GM19025 (cell line): ENCODE measurements around the gene PPP1R8.
"Not testable (repeated sequence)": the region's sequence is repeated elsewhere in the genome, so short reads cannot be mapped to it uniquely, and the experiment has no call there.

Experiments used
- ATAC-seq: cut with Tn5 transposase; IDR thresholded peaks from one replicate; pipeline ENCODE4 v1.9.1; 2021; ENCODE audit warnings: mild to moderate bottlenecking, low read depth, moderate library complexity; ENCODE audit not compliant: unreplicated experiment

PPP1R8 gene

GRCh38 chr1:27831568-27832410, 1.2 kb downstream of the PPP1R8 start:
- ATAC-seq: no peak

DNA sequence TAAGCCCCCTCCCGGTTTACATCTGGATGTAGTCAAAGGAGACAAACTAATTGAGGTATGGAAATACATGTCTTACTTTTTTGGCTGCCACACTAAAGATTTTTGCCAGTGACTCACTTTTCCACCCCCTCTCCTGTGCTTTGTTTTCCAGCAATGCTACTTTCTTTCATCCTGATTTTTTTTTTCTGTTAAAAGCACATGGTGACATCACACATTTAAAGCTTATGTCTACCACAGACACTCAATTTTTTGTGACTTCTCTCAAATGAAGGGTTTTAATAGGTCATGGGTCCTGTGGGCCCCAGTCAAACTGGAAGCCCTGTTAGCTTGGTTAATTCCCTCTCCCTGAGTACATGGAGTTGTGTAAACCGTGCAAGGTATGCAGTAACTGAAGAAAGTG, 2.2 kb downstream of the PPP1R8 start:
- no peak for ATAC-seq

- ATAC-seq: no peak
These were observed 2.9 kb downstream of the PPP1R8 start for GRCh38 chr1:27833470-27833869.

GRCh38 chr1:27835046-27835445, 4.5 kb downstream of the PPP1R8 start:
- ATAC-seq: no peak

GRCh38 chr1:27835501-27835900, 4.9 kb downstream of the PPP1R8 start:
- ATAC-seq: no peak

GRCh38 chr1:27849951-27850350, 19.4 kb downstream of the PPP1R8 start:
- no peak for ATAC-seq

DNA sequence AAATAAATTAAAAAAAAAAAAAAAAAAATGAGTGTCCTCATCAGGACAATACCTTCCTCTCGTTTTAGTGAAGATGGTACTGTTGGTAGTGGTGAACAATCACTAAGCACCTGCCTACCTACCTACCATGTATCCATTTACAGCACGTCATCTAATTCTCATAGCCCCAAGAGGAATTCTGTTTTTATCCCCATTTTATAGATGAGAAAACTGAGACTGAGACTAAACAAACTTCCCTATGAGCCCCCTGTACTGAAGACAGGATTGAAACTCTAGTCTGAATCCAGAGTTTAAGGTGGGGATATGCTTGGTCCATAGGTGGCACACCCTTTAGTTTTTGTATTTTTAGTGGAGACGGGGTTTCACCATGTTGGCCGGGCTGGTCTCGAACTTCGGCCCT, 24.5 kb downstream of the PPP1R8 start:
- ATAC-seq: no peak

GRCh38 chr1:27856561-27857343, 26.2 kb downstream of the PPP1R8 start:
- no peak for ATAC-seq

DNA sequence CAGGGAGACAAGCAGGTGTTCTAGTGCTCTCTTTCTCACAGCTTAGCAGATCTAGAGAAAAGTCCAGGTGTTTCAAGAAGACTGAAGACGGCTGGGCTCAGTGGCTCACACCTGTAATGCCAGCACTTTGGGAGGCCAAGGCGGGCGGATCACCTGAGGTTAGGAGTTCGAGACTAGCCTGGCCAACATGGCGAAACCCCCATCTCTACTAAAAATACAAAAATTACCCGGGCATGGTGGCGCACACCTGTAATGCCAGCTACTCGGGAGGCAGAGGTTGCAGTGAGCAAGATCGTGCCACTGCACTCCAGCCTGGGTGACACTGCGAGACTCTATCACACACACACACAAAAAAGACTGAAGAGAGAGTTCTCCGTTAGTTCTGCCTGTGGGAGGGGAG, 27.0 kb downstream of the PPP1R8 start:
- ATAC-seq: not testable (repeated sequence)

DNA sequence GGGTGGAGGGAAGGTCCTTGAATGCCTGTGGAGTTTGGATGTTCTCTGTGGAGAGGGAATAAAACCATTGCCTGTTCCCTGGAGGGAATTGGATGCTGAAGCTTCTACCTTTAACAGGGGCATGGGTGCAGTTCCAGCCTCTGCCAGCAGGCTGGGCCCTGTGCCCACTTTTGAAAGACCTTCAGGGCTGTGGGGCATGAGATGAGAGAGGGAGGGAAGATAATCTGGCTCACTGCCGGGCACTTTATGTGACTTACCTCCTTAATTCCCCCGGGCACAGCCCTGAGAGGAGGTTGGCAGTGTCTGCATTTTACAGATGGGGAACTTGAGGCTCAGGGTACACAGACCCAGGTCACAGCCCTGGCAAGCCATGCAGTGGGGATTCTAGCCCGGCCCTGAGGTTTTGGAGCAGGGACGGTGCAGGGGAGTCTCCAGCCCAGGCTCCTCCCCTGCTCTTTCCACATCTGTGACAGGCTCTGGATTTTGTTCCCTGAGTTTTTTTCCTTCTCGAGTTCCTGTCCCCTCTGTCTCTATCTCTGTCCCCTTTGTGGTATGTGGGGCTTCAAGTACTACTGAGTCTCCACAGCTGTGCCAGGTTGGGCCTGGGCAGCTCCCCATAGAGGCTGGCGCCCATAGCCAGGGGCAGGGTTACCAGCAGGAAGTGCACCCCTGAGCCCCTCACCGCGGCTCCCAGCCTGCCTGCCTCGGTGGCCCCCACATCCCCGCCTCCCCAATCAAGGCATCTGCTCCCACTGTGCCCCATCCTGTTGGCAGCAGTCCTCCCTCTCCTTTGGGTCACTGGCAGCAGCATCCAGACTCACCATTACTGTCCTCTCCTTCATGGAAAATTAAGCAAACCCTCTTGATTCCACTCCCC, 27.7 kb downstream of the PPP1R8 start:
- ATAC-seq: peak; percentile 67

DNA sequence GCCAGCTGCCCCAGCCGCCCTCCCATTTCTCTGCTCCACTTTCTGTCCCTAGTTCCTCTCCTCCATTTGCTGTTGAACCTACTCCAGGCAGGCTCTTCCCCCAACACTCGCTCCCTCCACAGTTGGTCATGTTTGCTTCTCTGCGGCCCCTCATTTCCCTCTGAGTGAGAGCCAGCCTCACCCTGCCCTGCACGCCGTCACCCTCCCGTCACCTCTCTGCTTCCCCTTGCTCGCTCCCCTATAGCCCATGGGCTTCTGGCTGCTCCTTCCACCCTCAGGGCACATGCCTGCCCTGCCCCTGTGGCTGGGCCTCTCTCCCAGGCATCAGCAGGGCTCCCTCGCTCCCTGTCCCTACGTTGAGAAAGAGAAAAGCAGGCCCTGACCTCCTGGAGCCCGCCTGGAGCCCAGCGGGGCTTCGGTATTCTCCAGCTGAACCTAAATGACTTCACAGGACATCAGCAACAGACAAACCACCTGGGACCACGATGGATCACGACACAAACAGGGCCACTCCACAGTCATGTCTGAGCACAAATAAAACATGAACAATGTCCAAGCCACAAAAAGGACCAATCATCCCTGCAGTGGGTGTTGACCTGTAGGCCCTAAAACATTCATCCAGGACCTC, 28.5 kb downstream of the PPP1R8 start:
- no peak for ATAC-seq

GRCh38 chr1:27861436-27861835, 30.9 kb downstream of the PPP1R8 start:
- ATAC-seq: no peak

DNA sequence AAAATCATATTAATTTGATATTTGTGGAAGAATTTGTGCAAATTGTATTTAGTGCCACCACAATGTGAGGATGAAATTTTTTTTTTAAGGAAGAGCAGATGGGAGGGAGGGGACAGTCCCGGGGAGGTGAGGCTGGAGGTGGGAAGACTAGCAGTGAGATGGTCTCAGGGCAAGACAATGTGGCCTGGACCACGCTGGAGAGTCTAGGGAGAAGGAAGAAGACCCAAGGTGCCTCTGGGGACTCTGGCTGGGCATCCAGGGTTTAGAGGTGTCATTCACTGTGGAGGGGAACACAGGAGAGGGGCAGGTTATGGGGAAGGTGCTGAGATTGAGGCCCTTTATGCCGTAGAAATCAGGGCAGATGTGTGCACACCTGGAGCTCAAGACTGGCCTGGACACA, 31.4 kb downstream of the PPP1R8 start:
- ATAC-seq: no peak

DNA sequence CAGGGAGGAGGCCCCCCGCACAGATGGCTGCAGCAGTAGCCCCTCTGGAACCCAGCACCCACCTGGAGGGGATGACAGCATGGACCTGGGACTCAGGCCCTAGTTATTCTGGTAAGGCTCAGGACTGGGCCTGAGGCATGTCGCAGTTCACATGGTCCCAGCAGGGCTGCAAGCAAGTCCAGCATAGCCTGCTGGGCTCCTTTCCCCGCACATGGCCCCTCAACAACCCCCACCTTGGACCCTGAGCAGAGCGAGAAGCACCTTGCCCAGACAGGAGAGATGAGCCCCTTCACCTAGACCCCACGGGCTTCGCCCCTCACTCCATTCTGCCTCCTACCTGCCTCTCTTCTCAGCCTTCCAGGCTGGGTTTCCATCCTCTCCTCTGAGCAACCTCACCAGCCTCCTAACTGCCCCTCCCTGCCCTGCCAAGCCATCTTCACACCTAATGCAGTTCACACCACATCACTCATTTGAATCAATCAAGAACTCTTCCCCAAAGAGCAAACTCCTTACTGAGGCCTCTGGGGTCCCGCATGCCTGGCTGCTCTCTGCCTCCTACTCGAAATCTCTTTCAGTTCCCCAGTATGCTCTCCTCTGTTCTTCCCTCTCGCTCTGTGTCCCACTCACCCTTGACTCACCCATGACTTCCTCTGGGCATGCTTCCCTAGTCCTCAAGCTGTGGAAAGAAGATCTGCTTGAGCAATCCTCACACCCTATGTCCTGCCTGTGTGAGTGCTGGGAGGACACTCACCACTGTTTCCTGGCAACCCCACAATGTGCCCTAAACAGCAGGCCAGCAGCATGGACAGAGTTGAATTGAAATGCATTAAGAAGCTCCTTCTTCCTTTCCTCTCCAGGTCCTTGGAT, 32.3 kb downstream of the PPP1R8 start:
- no peak for ATAC-seq

DNA sequence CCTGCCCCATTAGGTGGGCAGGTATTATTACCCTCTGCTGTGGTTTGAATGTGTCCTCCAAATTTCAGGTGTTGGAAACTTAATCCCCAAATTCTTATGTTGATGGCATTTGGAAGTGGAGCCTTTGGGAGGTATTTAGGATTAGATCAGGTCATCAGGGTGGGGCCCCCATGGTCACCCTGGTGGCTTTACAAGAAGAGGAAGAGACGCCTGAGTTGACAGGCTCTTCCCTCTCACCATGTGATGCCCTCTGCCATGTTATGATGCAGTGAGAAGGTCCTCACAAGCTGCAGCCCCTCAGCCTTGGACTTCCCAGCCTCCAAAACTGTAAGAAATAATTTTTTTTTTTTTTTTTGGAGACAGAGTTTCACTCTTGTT, 32.9 kb downstream of the PPP1R8 start:
- no peak for ATAC-seq

DNA sequence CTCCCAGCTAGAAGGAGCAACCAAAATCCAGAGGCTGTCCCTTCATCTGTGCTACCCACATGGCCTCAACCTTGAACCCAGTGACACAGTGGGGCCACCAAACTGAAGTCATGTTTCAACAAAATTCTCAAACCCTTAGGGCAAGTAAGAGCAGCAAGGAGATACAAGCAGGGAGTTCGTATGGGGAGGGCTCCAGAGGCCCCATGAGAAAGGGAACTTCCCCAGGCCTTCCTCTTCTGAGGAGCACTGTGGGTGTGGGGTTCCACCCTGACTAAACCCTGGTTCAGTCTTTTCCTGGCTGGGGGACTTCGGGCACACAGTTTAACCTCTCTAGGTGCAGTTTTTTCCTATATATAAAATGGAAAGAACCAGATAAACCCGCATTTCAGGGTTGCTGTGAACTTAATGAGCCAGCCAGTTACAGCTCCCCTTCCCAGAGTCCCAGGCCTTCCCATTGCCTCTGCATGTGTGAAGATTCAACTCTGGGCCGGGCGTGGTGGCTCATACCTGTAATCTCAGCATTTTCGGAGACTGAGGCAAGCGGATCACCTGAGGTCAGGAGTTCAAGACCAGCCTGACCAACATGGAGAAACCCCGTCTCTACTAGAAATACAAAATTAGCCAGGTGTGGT, 33.8 kb downstream of the PPP1R8 start:
- no peak for ATAC-seq

DNA sequence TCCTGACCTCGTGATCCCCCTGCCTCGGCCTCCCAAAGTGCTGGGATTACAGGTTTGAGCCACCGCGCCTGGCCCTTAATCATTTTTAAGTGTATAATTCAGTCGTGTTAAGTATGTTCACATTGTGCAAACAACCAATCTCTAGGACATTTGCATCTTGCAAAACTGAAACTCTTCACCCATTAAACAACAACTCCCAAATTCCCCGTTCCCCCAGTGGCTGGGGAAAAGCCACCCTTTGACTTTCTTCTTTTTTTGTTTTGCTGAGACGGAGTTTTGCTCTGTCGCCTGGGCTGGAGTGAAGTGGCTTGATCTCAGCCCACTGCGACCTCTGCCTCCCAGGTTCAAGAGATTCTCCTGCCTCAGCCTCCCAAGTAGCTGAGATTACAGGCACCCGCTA, 35.2 kb downstream of the PPP1R8 start:
- ATAC-seq: no peak

GRCh38 chr1:27868556-27868931, 38.0 kb downstream of the PPP1R8 start:
- no peak for ATAC-seq
